ENCODE results near the gene NDUFV1.
"Not testable (repeated sequence)": the region's sequence is repeated elsewhere in the genome, so short reads cannot be mapped to it uniquely, and the experiment has no call there.

The NDUFV1 gene

DNA sequence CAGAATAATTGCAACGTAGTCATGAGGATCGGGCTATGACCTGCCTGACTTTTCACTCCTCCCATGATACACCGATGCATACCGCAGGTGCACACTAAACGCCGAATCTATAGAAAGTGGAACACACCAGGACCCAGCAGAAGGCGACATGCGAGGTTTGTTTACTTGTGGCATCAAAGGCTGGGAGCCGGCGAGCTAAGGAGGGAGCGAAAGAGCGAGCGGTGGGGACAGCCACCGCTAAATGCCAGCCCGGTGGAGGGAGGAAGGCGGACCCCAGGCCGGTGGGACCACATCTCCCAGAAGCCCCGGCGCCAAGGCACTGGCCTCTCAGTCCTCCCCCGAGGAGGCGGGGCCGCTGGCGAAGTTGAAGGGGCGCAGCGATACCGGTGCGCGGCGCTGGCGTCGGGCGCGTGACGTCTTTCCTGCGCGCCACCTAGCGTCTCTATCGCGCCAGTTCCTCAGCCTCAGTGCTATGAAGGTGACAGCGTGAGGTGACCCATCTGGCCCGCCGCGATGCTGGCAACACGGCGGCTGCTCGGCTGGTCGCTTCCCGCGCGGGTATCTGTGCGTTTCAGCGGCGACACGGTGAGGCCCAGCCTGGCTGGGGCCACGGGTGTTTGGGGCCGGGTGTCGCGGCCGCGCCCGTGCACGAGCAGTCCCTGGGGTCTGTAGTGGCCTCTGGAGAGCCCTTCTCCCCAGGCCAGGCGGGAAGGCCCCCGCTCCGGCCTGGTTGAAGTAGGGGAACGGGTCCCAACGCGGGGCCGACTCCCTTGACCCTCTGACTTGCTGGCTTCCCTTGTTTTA lies at the start of gene NDUFV1:
Gene NDUFV1, plus strand, starts transcription at position 445 of the 804 bp plus-strand sequence. Its CDS starts 69 bp downstream, at position 514.
- DNase-seq = peak; percentile 97

- no peak for DNase-seq
These were observed 48.5 kb upstream of the NDUFV1 start for GRCh38 chr11:67558084-67558772.

GRCh38 chr11:67561971-67562619 lies 44.6 kb upstream of the NDUFV1 start:
- DNase-seq = no peak

GRCh38 chr11:67562963-67563704 lies 43.6 kb upstream of the NDUFV1 start:
- DNase-seq = no peak

DNA sequence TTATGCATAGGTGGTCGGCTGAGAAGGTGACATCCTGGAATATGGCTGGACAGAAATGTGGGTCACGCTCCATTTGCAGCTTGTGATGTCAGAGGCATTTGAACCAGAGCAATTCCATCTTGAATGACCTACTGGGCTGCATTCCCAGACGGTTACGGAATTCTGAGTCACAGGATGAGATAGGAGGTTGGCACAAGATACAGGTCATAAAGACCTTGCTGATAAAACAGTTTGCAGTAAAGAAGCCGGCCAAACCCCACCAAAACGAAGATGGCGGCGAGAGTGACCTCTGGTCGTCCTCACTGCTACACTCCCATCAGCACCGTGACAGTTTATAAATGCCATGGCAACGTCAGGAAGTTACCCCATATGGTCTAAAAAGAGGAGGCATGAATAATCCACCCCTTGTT lies 43.0 kb upstream of the NDUFV1 start:
- not testable (repeated sequence) for DNase-seq

GRCh38 chr11:67564230-67564629 lies 42.5 kb upstream of the NDUFV1 start:
- no peak for DNase-seq

- no peak for DNase-seq
These were observed 35.3 kb upstream of the NDUFV1 start for GRCh38 chr11:67571443-67571842.

DNA sequence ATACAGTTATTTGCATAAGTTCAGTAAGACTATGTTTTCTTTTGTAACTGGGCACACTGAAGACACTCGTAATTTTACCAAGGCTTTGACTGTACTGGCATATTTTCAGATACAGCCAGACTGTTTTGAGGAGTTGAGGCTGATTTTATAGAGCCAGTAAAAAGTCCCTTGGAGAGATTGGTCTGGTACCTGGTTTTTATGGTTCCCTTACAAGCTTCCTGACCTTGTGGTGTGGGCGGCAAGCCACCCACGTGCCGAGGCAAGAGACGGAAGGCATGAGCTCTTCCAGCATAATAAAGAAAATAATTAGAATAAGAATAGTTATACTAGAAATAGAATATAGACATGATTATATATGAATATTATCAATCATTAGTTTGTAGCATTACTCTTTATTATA lies 34.4 kb upstream of the NDUFV1 start:
- DNase-seq = no peak

- peak; percentile 34 for DNase-seq
These were observed 33.9 kb upstream of the NDUFV1 start for GRCh38 chr11:67572747-67573419.

DNA sequence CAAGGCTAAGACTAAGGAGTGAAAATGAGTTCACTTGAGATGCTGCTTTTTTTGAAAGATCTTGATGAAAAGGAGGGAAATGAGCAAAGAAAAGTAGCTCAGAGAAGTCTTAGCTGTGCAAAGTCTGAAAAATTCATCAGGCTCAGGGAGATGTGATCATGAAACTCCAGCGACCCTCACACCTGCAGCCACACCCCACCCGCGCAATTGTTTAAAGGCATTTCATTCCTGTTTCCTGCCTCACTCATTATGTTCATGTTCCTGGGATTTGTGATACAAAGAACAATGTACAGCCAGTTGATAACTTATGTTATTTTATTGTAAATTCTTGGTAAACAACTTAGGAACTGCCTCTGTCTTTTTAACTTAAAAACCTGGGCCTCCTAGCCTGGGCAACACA lies 31.8 kb upstream of the NDUFV1 start:
- DNase-seq = no peak

DNA sequence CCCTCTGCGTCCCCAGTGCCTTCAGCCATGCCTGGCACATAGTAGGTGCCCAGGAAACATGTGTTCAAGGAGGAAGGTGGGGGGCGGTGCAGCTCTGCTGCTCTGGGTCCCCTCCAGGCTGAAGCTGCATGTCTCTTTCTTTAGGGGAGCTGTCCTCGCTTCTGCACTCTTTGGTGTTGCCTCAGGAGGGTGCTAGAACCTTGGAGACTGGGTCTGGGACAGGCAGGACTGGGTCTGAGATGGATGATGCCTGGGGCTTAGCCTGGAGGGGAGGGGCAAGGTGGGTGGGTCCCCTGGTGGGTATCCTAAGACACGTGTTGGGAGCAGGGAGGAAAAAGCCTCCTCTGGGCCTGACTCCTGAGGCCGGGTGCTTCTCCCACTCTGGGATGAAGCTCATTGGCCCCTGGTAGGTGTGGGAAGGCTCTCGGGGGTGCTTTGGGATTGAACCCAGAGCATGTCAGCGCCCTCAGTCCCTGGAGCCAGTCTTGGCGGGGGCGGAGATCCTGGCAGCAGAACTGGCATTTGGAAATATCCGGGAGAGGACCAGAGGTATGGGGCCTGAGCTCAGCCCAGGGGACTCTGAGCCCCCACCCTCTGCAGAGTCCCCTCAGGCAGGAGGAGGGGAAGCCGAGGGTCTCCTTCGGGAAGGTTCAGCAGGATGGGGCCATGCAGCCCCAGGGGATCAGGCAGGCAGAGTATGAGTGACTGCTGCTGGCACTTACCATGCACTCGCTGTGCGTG lies 29.8 kb upstream of the NDUFV1 start:
- no peak for DNase-seq

GRCh38 chr11:67577951-67578350 lies 28.8 kb upstream of the NDUFV1 start:
- DNase-seq = no peak

DNA sequence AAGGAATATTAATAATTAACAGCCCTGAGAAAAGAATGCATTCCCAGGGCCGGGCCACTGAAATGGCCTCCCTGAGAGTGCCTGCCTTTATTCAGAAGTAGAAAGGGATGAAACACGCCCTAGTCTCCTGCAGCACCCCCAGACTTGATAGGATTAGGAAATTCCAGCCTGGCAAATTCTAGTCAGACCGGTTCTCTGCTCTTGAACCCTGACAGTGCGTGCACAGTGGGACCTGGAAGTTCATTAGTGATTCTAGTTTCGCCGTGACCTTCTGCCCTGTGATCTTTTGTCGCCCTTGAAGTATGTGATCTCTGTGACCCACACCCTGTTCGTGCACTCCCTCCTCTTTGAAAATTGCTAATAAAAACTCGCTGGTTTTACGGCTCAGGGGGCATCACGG lies 25.3 kb upstream of the NDUFV1 start:
- DNase-seq = no peak

GRCh38 chr11:67582011-67582410 lies 24.7 kb upstream of the NDUFV1 start:
- no peak for DNase-seq

GRCh38 chr11:67583247-67584204 lies 23.2 kb upstream of the NDUFV1 start, which contains the start of gene GSTP1:
Gene GSTP1, plus strand, starts transcription at chr11:67583812. Its CDS starts 32 bp downstream, at chr11:67583844.
- peak; percentile 83 for DNase-seq

DNA sequence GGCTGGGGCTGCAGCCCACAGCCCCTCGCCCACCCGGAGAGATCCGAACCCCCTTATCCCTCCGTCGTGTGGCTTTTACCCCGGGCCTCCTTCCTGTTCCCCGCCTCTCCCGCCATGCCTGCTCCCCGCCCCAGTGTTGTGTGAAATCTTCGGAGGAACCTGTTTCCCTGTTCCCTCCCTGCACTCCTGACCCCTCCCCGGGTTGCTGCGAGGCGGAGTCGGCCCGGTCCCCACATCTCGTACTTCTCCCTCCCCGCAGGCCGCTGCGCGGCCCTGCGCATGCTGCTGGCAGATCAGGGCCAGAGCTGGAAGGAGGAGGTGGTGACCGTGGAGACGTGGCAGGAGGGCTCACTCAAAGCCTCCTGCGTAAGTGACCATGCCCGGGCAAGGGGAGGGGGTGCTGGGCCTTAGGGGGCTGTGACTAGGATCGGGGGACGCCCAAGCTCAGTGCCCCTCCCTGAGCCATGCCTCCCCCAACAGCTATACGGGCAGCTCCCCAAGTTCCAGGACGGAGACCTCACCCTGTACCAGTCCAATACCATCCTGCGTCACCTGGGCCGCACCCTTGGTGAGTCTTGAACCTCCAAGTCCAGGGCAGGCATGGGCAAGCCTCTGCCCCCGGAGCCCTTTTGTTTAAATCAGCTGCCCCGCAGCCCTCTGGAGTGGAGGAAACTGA lies 22.4 kb upstream of the NDUFV1 start:
- DNase-seq = peak; percentile 33

- no peak for DNase-seq
These were observed 21.6 kb upstream of the NDUFV1 start for GRCh38 chr11:67584881-67585873.

DNA sequence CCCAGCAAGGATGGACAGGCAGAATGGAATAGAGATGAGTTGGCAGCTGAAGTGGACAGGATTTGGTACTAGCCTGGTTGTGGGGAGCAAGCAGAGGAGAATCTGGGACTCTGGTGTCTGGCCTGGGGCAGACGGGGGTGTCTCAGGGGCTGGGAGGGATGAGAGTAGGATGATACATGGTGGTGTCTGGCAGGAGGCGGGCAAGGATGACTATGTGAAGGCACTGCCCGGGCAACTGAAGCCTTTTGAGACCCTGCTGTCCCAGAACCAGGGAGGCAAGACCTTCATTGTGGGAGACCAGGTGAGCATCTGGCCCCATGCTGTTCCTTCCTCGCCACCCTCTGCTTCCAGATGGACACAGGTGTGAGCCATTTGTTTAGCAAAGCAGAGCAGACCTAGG lies 20.8 kb upstream of the NDUFV1 start:
- no peak for DNase-seq
